Lower leg skin (tissue), 4 donors: ENCODE results near the gene PARS2. TPM values are rescaled to one million over a fixed set of nuclear protein-coding genes. Genes with fewer than 3 reads are reported as not detected.

Experiments
- DNase-seq, 2 donors: peaks; one replicate each; pipeline ENCODE4 v3.0.0-alpha.2; 2019; ENCODE audit warnings: low spot score in 2 of 2
- H3K4me3 ChIP-seq: fragments of 200-600 bp; sonication (generic); 2 replicates; pipeline ENCODE4 v1.5.1; 2017; ENCODE audit warnings: mild to moderate bottlenecking, low read depth; ENCODE audit not compliant: poor library complexity, severe bottlenecking
- CTCF ChIP-seq, 3 donors: fragments of 450-650 bp; IDR thresholded peaks; one replicate each; pipeline ENCODE4 v1.5.1; 2016; ENCODE audit warnings: antibody characterized with exemption in 3 of 3, mild to moderate bottlenecking in 3 of 3, moderate library complexity in 2 of 3
- POLR2A ChIP-seq, 2 donors: fragments of 450-650 bp; IDR thresholded peaks; one replicate each; pipeline ENCODE4 v1.6.1; 2016 to 2017; ENCODE audit warnings: antibody characterized with exemption in 2 of 2, mild to moderate bottlenecking in 1 of 2, moderate library complexity in 1 of 2
- WGBS, 2 donors: methylation state at CpG; one replicate each; pipeline ENCODE4 v1.1.5; 2018; 5-methylcytosine and 5-hydroxymethylcytosine counted together
- intact Hi-C: fragments of 100-400 bp; cut with DNase I; formaldehyde crosslinking; loops from one replicate; pipeline ENCODE4 v1.15.0; 2023; ENCODE audit warnings: low total_unique reads
- total RNA-seq, 4 donors: library from RNA; depleted of rRNA; stranded (reverse); fragments of >200 nt; gene quantifications; one replicate each; pipeline ENCODE4 v1.1.0, GENCODE V29; 2016

Gene PARS2
- total RNA-seq, 4 donors from 2014 or later, result 4.0 to 7.7 (median 5.1) TPM

GRCh38 chr1:54788459-54788858 is 24.1 kb upstream of the PARS2 start:
- intact Hi-C loops, result no loop called here
- DNase-seq, result no peak
- no peak overlapping the region for H3K4me3 ChIP-seq
- TF ChIP-seq POLR2A (IDR thresholded peaks at IDR 0.05) (no peak), CTCF (IDR thresholded peaks at IDR 0.05) (no peak)
- 51 to 52% methylated on average over 5 of the region's 5 CpGs for WGBS, 2 donors

- H3K4me3 ChIP-seq, result no peak overlapping the region
- DNase-seq, result peak in 1 of 2 donors; percentile 80
- intact Hi-C loops, result no loop called here
- TF ChIP-seq CTCF (IDR thresholded peaks at IDR 0.05) (no peak), POLR2A (IDR thresholded peaks at IDR 0.05) (no peak)
- 80 to 87% methylated on average over 8 to 11 of the region's 11 CpGs for WGBS, 2 donors
These were observed 23.3 kb upstream of the PARS2 start for GRCh38 chr1:54787604-54788003.

GRCh38 chr1:54786778-54787177 is 22.5 kb upstream of the PARS2 start:
- no peak overlapping the region for H3K4me3 ChIP-seq
- DNase-seq, result peak in 1 of 2 donors; percentile 83
- WGBS, 2 donors, result 90 to 93% methylated on average over 8 of the region's 8 CpGs
- TF ChIP-seq CTCF (IDR thresholded peaks at IDR 0.05), result no peak
- no peak for TF ChIP-seq POLR2A (IDR thresholded peaks at IDR 0.05)
- intact Hi-C loops, result no loop called here

- 75 to 84% methylated on average over 2 of the region's 2 CpGs for WGBS, 2 donors
- no peak for DNase-seq
- TF ChIP-seq POLR2A (IDR thresholded peaks at IDR 0.05), result no peak
- no peak for TF ChIP-seq CTCF (IDR thresholded peaks at IDR 0.05)
- no peak overlapping the region for H3K4me3 ChIP-seq
- intact Hi-C loops, result no loop called here
These were observed 19.7 kb upstream of the PARS2 start for GRCh38 chr1:54784066-54784465.

GRCh38 chr1:54782588-54782987 is 18.3 kb upstream of the PARS2 start:
- intact Hi-C loops, result no loop called here
- TF ChIP-seq POLR2A (IDR thresholded peaks at IDR 0.05) (no peak), CTCF (IDR thresholded peaks at IDR 0.05) (no peak)
- no peak overlapping the region for H3K4me3 ChIP-seq
- whole genome bisulfite sequencing, 2 donors, result 85 to 97% methylated on average over 2 of the region's 2 CpGs
- DNase-seq, result no peak

- WGBS, 2 donors, result 77 to 78% methylated on average over 6 of the region's 6 CpGs
- DNase-seq, result no peak
- intact Hi-C loops, result no loop called here
- H3K4me3 ChIP-seq, result no peak overlapping the region
- TF ChIP-seq CTCF (IDR thresholded peaks at IDR 0.05) (no peak), POLR2A (IDR thresholded peaks at IDR 0.05) (no peak)
These were observed 17.8 kb upstream of the PARS2 start for GRCh38 chr1:54782156-54782555.
